Aorta (tissue), 5 donors: ENCODE results near the gene OSBPL10. TPM values are rescaled to one million over a fixed set of nuclear protein-coding genes. Genes with fewer than 3 reads are reported as not detected.

Experiments
- ATAC-seq: fragments of 200-7000 bp; cut with Tn5 transposase; one replicate; pipeline ENCODE4 v1.9.1; 2022; ENCODE audit warnings: moderate library complexity; ENCODE audit not compliant: low FRiP score
- DNase-seq, 2 donors: peaks; one replicate each; pipeline ENCODE4 v3.0.0-alpha.2; 2020
- H3K27ac ChIP-seq, 2 donors: one replicate each; pipeline ENCODE4 v1.5.1; 2013; ENCODE audit warnings: low read length in 2 of 2, mild to moderate bottlenecking in 2 of 2, moderate library complexity in 2 of 2, control low read depth in 1 of 2, inconsistent platforms in 1 of 2, low read depth in 1 of 2
- H3K27me3 ChIP-seq, 2 donors: one replicate each; pipeline ENCODE4 v1.6.1; 2013; ENCODE audit warnings: control low read depth in 1 of 2, low read length in 1 of 2, mild to moderate bottlenecking in 1 of 2, moderate library complexity in 1 of 2; ENCODE audit not compliant: insufficient read depth in 2 of 2, control insufficient read depth in 1 of 2
- H3K36me3 ChIP-seq, 2 donors: one replicate each; pipeline ENCODE4 v1.6.1; 2013; ENCODE audit warnings: control low read depth in 1 of 2, low read length in 1 of 2, mild to moderate bottlenecking in 1 of 2; ENCODE audit not compliant: insufficient read depth in 2 of 2, control insufficient read depth in 1 of 2
- H3K4me1 ChIP-seq, 2 donors: one replicate each; pipeline ENCODE4 v1.6.1; 2013; ENCODE audit warnings: low read length in 2 of 2, control low read depth in 1 of 2, mild to moderate bottlenecking in 1 of 2, moderate library complexity in 1 of 2; ENCODE audit not compliant: insufficient read depth in 2 of 2, control insufficient read depth in 1 of 2
- H3K4me3 ChIP-seq, 2 donors: one replicate each; pipeline ENCODE4 v1.5.1; 2013; ENCODE audit warnings: low read length in 2 of 2, control low read depth in 1 of 2, mild to moderate bottlenecking in 1 of 2
- H3K9me3 ChIP-seq: one replicate; pipeline ENCODE4 v1.6.1; 2013; ENCODE audit warnings: mild to moderate bottlenecking, low read length; ENCODE audit not compliant: control insufficient read depth
- WGBS, 2 donors: extraction: QIAGEN DNeasy Blood & Tissue Kit; methylation state at CpG; one replicate each; pipeline ENCODE4 v1.1.7; 2013; 5-methylcytosine and 5-hydroxymethylcytosine counted together
- intact Hi-C, 2 donors: fragments of 100-400 bp; cut with DNase I; formaldehyde crosslinking; loops; one replicate each; pipeline versions ENCODE4 v1.14.2 to v1.15.0; 2022
- polyA plus RNA-seq, 2 donors: library from polyadenylated mRNA; stranded (reverse); fragments of 200-250 nt; gene quantifications; one replicate each; pipeline ENCODE4 v1.2.3, GENCODE V29; 2013
- total RNA-seq, 2 donors: library from RNA; stranded (reverse); fragmentation: NEBNext Ultra II Directional; extraction: Animal tissue kit (Norgen Biotek cat#: 25700); gene quantifications; one replicate each; pipeline ENCODE4 v1.2.1, GENCODE V29; 2021
- donor health status: healthy with polysubstance abuse.
- donor health status: Bipolar disorder and iron deficiency.
- donor health status: DM: no; HTN: no; CAD: no.
- donor health status: DM: no; HTN: no; CAD: no.
- donor health status: DM: yes; HTN: yes; CAD: no.

Gene OSBPL10
- total and polyA plus RNA-seq, 4 donors = 3.1 to 47.9 (median 17.4) TPM

- Histone ChIP-seq H3K36me3 (no peaks in the 10 kb centered on the region), H3K27ac (no peak overlapping the region), H3K9me3 (no peaks in the 10 kb centered on the region), H3K27me3 (no peaks in the 10 kb centered on the region), H3K4me1 (no peaks in the 10 kb centered on the region), H3K4me3 (no peak overlapping the region)
- no peak for DNase-seq
- WGBS, 2 donors = 86 to 88% methylated on average over 4 of the region's 4 CpGs
- intact Hi-C loops = no loop called here
- no peak for ATAC-seq
Observed at GRCh38 chr3:31776016-31776415, 205.0 kb downstream of the OSBPL10 start.

GRCh38 chr3:31775383-31775782, 205.7 kb downstream of the OSBPL10 start:
- WGBS, 2 donors = 94 to 96% methylated on average over 4 of the region's 4 CpGs
- H3K27me3 ChIP-seq = no peaks in the 10 kb centered on the region
- no peaks in the 10 kb centered on the region for H3K4me1 ChIP-seq
- no peak for DNase-seq
- no peaks in the 10 kb centered on the region for H3K36me3 ChIP-seq
- no peaks in the 10 kb centered on the region for H3K9me3 ChIP-seq
- no peak for ATAC-seq
- H3K27ac ChIP-seq = no peak overlapping the region
- H3K4me3 ChIP-seq = no peak overlapping the region
- intact Hi-C loops = no loop called here

GRCh38 chr3:31772758-31773473, 208.1 kb downstream of the OSBPL10 start:
- Histone ChIP-seq H3K4me1 (no peaks in the 10 kb centered on the region), H3K4me3 (no peak overlapping the region), H3K36me3 (no peaks in the 10 kb centered on the region), H3K9me3 (no peaks in the 10 kb centered on the region), H3K27me3 (no peaks in the 10 kb centered on the region), H3K27ac (no peak overlapping the region)
- ATAC-seq = no peak
- intact Hi-C loops = no loop called here
- 75 to 76% methylated on average over 7 of the region's 7 CpGs for WGBS, 2 donors
- DNase-seq = no peak

GRCh38 chr3:31772272-31772671, 208.8 kb downstream of the OSBPL10 start:
- Histone ChIP-seq H3K27ac (no peak overlapping the region), H3K9me3 (no peaks in the 10 kb centered on the region), H3K27me3 (no peaks in the 10 kb centered on the region), H3K4me3 (no peak overlapping the region), H3K36me3 (no peaks in the 10 kb centered on the region), H3K4me1 (no peaks in the 10 kb centered on the region)
- 88% methylated on average over 4 of the region's 4 CpGs for WGBS, 2 donors
- intact Hi-C loops = no loop called here
- ATAC-seq (no peak), DNase-seq (no peak)

- DNase-seq (no peak), ATAC-seq (no peak)
- Histone ChIP-seq H3K4me1 (no peaks in the 10 kb centered on the region), H3K27me3 (no peaks in the 10 kb centered on the region), H3K4me3 (no peak overlapping the region), H3K27ac (no peak overlapping the region), H3K9me3 (no peaks in the 10 kb centered on the region), H3K36me3 (no peaks in the 10 kb centered on the region)
- intact Hi-C loops = no loop called here
- WGBS, 2 donors = 77 to 78% methylated on average over 5 of the region's 5 CpGs
Observed at GRCh38 chr3:31770822-31771326, 210.2 kb downstream of the OSBPL10 start.

- Histone ChIP-seq H3K27me3 (no peaks in the 10 kb centered on the region), H3K36me3 (no peaks in the 10 kb centered on the region), H3K4me3 (no peak overlapping the region), H3K4me1 (no peaks in the 10 kb centered on the region), H3K9me3 (no peaks in the 10 kb centered on the region), H3K27ac (no peak overlapping the region)
- WGBS, 2 donors = 23% methylated on average over 6 of the region's 6 CpGs
- no peak for ATAC-seq
- intact Hi-C loops = loop anchor here (5.0 kb wide), 3 partner anchors 156 to 1001 kb away; no protein-coding TSS in a partner anchor
- no peak for DNase-seq
Observed at GRCh38 chr3:31768479-31769125, 212.5 kb downstream of the OSBPL10 start.

GRCh38 chr3:31767920-31768319, 213.1 kb downstream of the OSBPL10 start:
- Histone ChIP-seq H3K9me3 (no peaks in the 10 kb centered on the region), H3K27ac (no peak overlapping the region), H3K4me3 (no peak overlapping the region), H3K4me1 (no peaks in the 10 kb centered on the region), H3K27me3 (no peaks in the 10 kb centered on the region), H3K36me3 (no peaks in the 10 kb centered on the region)
- 90 to 93% methylated on average over 8 of the region's 8 CpGs for WGBS, 2 donors
- no peak for ATAC-seq
- intact Hi-C loops = loop anchor here (5.0 kb wide), 3 partner anchors 156 to 1001 kb away; no protein-coding TSS in a partner anchor
- no peak for DNase-seq

- no peak for ATAC-seq
- DNase-seq = no peak
- intact Hi-C loops = loop anchor here (5.0 kb wide), 3 partner anchors 154 to 999 kb away; no protein-coding TSS in a partner anchor
Observed at GRCh38 chr3:31766669-31767068, 214.4 kb downstream of the OSBPL10 start.

GRCh38 chr3:31765871-31766270, 215.2 kb downstream of the OSBPL10 start:
- Histone ChIP-seq H3K27ac (no peak overlapping the region), H3K4me1 (no peaks in the 10 kb centered on the region), H3K36me3 (no peaks in the 10 kb centered on the region), H3K4me3 (no peak overlapping the region), H3K9me3 (no peaks in the 10 kb centered on the region), H3K27me3 (no peaks in the 10 kb centered on the region)
- intact Hi-C loops = loop anchor here (5.0 kb wide), 3 partner anchors 154 to 999 kb away; no protein-coding TSS in a partner anchor
- DNase-seq = no peak
- ATAC-seq = no peak
- WGBS, 2 donors = 72 to 89% methylated on average over 3 to 4 of the region's 4 CpGs

More at GRCh38 chr3:31766669-31767068, 214.4 kb downstream of the OSBPL10 start:
- no peaks in the 10 kb centered on the region for H3K9me3 ChIP-seq
- H3K27ac ChIP-seq = no peak overlapping the region
- H3K4me3 ChIP-seq = no peak overlapping the region
- H3K27me3 ChIP-seq = no peaks in the 10 kb centered on the region
- H3K4me1 ChIP-seq = no peaks in the 10 kb centered on the region
- H3K36me3 ChIP-seq = no peaks in the 10 kb centered on the region
